Suprapubic skin (tissue), 4 donors: Measurements from ENCODE around the gene EHMT2.

Experiments used
- EP300 ChIP-seq: sonication (generic); formaldehyde crosslinking; IDR thresholded peaks from one replicate; pipeline ENCODE4 v1.6.1; 2017; ENCODE audit warnings: antibody characterized with exemption
- POLR2A ChIP-seq, 2 donors: fragments of 450-650 bp; IDR thresholded peaks; one replicate each; pipeline ENCODE4 v1.6.1; 2017; ENCODE audit warnings: antibody characterized with exemption in 2 of 2, mild to moderate bottlenecking in 2 of 2, moderate library complexity in 2 of 2
- POLR2AphosphoS5 ChIP-seq, 3 donors: sonication (generic); formaldehyde crosslinking; IDR thresholded peaks; one replicate each; pipeline ENCODE4 v1.6.1; 2017; ENCODE audit warnings: antibody characterized with exemption in 3 of 3
- TF ChIP-seq, protein P1 (sequence below), 2 donors: fragments of 200-600 bp in 1 of 2; fragments of 450-650 bp in 1 of 2; sonication (generic) in 1 of 2; IDR thresholded peaks; one replicate each; pipeline ENCODE4 v1.5.1; 2016 to 2019; ENCODE audit warnings: antibody characterized with exemption in 2 of 2, mild to moderate bottlenecking in 1 of 2, moderate library complexity in 1 of 2

DNA sequence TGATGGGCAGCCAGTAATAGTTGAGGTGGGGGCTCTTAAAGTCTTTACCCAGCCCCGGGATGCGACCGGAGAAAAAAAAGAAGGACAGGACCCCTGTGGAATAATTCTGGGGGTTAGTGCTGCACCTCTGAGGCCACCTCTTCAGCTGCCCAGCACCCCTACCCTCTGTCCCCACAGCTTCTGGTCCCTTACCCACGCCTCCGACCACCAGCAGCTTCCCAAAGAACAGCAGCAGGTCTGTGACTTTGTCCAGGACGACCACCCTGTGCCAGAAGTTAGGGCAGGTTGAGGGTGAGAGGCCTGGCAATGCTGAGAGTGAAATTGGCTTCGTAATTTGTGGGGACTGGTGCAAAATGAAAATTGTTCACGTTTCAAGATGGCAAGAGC is 32.7 kb downstream of the EHMT2 start:
- TF ChIP-seq, protein P1, sequence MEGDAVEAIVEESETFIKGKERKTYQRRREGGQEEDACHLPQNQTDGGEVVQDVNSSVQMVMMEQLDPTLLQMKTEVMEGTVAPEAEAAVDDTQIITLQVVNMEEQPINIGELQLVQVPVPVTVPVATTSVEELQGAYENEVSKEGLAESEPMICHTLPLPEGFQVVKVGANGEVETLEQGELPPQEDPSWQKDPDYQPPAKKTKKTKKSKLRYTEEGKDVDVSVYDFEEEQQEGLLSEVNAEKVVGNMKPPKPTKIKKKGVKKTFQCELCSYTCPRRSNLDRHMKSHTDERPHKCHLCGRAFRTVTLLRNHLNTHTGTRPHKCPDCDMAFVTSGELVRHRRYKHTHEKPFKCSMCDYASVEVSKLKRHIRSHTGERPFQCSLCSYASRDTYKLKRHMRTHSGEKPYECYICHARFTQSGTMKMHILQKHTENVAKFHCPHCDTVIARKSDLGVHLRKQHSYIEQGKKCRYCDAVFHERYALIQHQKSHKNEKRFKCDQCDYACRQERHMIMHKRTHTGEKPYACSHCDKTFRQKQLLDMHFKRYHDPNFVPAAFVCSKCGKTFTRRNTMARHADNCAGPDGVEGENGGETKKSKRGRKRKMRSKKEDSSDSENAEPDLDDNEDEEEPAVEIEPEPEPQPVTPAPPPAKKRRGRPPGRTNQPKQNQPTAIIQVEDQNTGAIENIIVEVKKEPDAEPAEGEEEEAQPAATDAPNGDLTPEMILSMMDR (IDR thresholded peaks at IDR 0.05): no peak
- TF ChIP-seq POLR2AphosphoS5 (IDR thresholded peaks at IDR 0.05) (no peak), POLR2A (IDR thresholded peaks at IDR 0.05) (no peak), EP300 (no peak)
